BLaER1 treated with 17β-estradiol and CSF1 and Interleukin-3, amounts not matched to agents 10 nM and 100 nM (cell line): Measurements from ENCODE around the gene LAT.

Experiments
- H3K27ac ChIP-seq, 11 experiments: shearing (Covaris generic); formaldehyde crosslinking; 2 replicates each; pipeline ENCODE4 v1.8.1; 2022
- H3K27me3 ChIP-seq, 11 experiments: shearing (Covaris generic); formaldehyde crosslinking; 2 replicates each; pipeline ENCODE4 v1.8.1; 2022
- H3K36me3 ChIP-seq, 11 experiments: shearing (Covaris generic); formaldehyde crosslinking; 2 replicates each; pipeline ENCODE4 v1.8.1; 2022
- H3K4me1 ChIP-seq, 10 experiments: shearing (Covaris generic); formaldehyde crosslinking; 2 replicates each; pipeline ENCODE4 v1.8.1; 2022
- H3K4me2 ChIP-seq, 11 experiments: shearing (Covaris generic); formaldehyde crosslinking; 2 replicates each; pipeline ENCODE4 v1.8.1; 2022
- H3K4me3 ChIP-seq, 10 experiments: shearing (Covaris generic); formaldehyde crosslinking; 2 replicates each; pipeline ENCODE4 v1.8.1; 2022
- H3K9ac ChIP-seq, 11 experiments: shearing (Covaris generic); formaldehyde crosslinking; 2 replicates each; pipeline ENCODE4 v1.8.1; 2022
- H3K9me3 ChIP-seq, 11 experiments: shearing (Covaris generic); formaldehyde crosslinking; replicated peaks in 1 of 11; 2 replicates each; pipeline ENCODE4 v1.8.1; 2022
- H4K20me1 ChIP-seq, 11 experiments: shearing (Covaris generic); formaldehyde crosslinking; 2 replicates each; pipeline ENCODE4 v1.8.1; 2022
- Cebpa-rat ChIP-seq, 11 experiments: shearing (Covaris generic); IDR thresholded peaks; 2 replicates each; pipeline ENCODE4 v1.8.1; 2022

Gene LAT

GRCh38 chr16:29007730-29008593 is 23.1 kb downstream of the LAT start:
- H3K4me3 ChIP-seq = no peak overlapping the region
- 0 out of 22 replicates have a peak overlapping the region, but pooled peaks of 1 of the 11 experiments have one; percentile 7 for H3K9ac ChIP-seq
- no peaks in the 10 kb centered on the region for H3K27me3 ChIP-seq
- peak overlapping the region in 3 of 11 experiments; percentile 49 to 66 (median 54); a peak in 5 of 22 replicates for H3K27ac ChIP-seq
- no peak for TF ChIP-seq Cebpa-rat (IDR thresholded peaks at IDR 0.05)
- no peaks in the 10 kb centered on the region for H3K36me3 ChIP-seq
- no peaks in the 10 kb centered on the region for H4K20me1 ChIP-seq
- H3K9me3 ChIP-seq = no peaks in the 10 kb centered on the region
- peaks cover 20 to 55% (median 26%) of the 10 kb centered on the region in 10 experiments for H3K4me1 ChIP-seq
- peak overlapping the region in 9 of 11 experiments; percentile 5 to 87 (median 68); a peak in 17 of 22 replicates for H3K4me2 ChIP-seq

- no peak for TF ChIP-seq Cebpa-rat (IDR thresholded peaks at IDR 0.05)
- H3K4me1 ChIP-seq = peaks cover 22 to 68% (median 36%) of the 10 kb centered on the region in 10 experiments
- H3K4me3 ChIP-seq = no peak overlapping the region
- no peaks in the 10 kb centered on the region for H3K9me3 ChIP-seq
- H3K27ac ChIP-seq = peak overlapping the region in 4 of 11 experiments; percentile 2 to 66 (median 54); a peak in 8 of 22 replicates
- H3K36me3 ChIP-seq = no peaks in the 10 kb centered on the region
- peak overlapping the region in 4 of 11 experiments; percentile 13 to 50 (median 34); a peak in 2 of 22 replicates for H3K9ac ChIP-seq
- no peaks in the 10 kb centered on the region for H3K27me3 ChIP-seq
- H4K20me1 ChIP-seq = no peaks in the 10 kb centered on the region
- H3K4me2 ChIP-seq = peak overlapping the region; percentile 15 to 87 (median 49); a peak in 20 of 22 replicates
These were observed 24.4 kb downstream of the LAT start for GRCh38 chr16:29009050-29009837.

GRCh38 chr16:29009838-29010166 is 24.9 kb downstream of the LAT start:
- Histone ChIP-seq H4K20me1 (no peaks in the 10 kb centered on the region), H3K4me3 (no peak overlapping the region), H3K36me3 (no peaks in the 10 kb centered on the region), H3K27me3 (no peaks in the 10 kb centered on the region), H3K4me1 (peaks cover 22 to 74% (median 39%) of the 10 kb centered on the region in 10 experiments), H3K9me3 (no peaks in the 10 kb centered on the region), H3K9ac (peak overlapping the region in 3 of 11 experiments; percentile 13 to 50 (median 42); a peak in 1 of 22 replicates), H3K27ac (peak overlapping the region in 3 of 11 experiments; percentile 54 to 66 (median 54); a peak in 6 of 22 replicates), H3K4me2 (peak overlapping the region in 6 of 11 experiments; percentile 25 to 87 (median 72); a peak in 9 of 22 replicates)
- no peak for TF ChIP-seq Cebpa-rat (IDR thresholded peaks at IDR 0.05)

GRCh38 chr16:29011112-29011511 is 26.3 kb downstream of the LAT start:
- no peak for TF ChIP-seq Cebpa-rat (IDR thresholded peaks at IDR 0.05)
- no peak overlapping the region for H3K4me2 ChIP-seq
- no peaks in the 10 kb centered on the region for H3K9me3 ChIP-seq
- no peaks in the 10 kb centered on the region for H3K27me3 ChIP-seq
- peaks cover 22 to 83% (median 40%) of the 10 kb centered on the region in 10 experiments for H3K4me1 ChIP-seq
- H4K20me1 ChIP-seq = no peaks in the 10 kb centered on the region
- no peak overlapping the region for H3K4me3 ChIP-seq
- H3K36me3 ChIP-seq = no peaks in the 10 kb centered on the region
- no peak overlapping the region for H3K27ac ChIP-seq
- H3K9ac ChIP-seq = no peak overlapping the region

DNA sequence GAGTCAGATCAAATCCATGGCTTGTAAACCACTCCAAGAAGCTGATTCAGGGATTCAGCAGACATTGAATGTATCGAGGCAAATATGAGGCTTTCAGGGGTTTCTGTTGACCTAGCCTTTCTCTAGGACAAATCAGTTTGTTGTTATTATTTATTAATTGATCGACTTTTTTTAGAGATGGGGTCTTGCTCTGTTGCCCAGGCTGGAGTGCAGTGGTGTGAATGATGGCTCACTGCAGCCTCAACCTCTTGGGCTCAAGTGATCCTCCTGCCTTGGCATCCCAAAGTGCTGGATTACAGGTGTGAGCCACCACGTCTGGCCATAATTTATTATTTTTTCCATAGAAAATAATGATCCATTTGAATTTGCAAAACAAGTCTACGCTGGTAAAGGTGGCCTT is 27.0 kb downstream of the LAT start:
- Histone ChIP-seq H3K4me1 (peaks cover 22 to 80% (median 40%) of the 10 kb centered on the region in 10 experiments), H3K9me3 (no peaks in the 10 kb centered on the region), H3K9ac (no peak overlapping the region), H3K4me3 (no peak overlapping the region), H3K36me3 (no peaks in the 10 kb centered on the region), H3K27ac (no peak overlapping the region), H4K20me1 (no peaks in the 10 kb centered on the region), H3K4me2 (peak overlapping the region in 4 of 11 experiments; percentile 33 to 62 (median 51); a peak in 4 of 22 replicates), H3K27me3 (no peaks in the 10 kb centered on the region)
- TF ChIP-seq Cebpa-rat (IDR thresholded peaks at IDR 0.05) = no peak

- Histone ChIP-seq H3K27me3 (no peaks in the 10 kb centered on the region), H3K4me1 (peaks cover 17 to 69% (median 31%) of the 10 kb centered on the region in 10 experiments), H4K20me1 (no peaks in the 10 kb centered on the region), H3K9me3 (no peaks in the 10 kb centered on the region), H3K27ac (peak overlapping the region in 7 of 11 experiments; percentile 7 to 70 (median 45); a peak in 10 of 22 replicates), H3K4me3 (no peak overlapping the region), H3K9ac (peak overlapping the region in 1 of 11 experiments; percentile 30; a peak in 1 of 22 replicates), H3K4me2 (peak overlapping the region in 6 of 11 experiments; percentile 3 to 63 (median 39); a peak in 9 of 22 replicates), H3K36me3 (no peaks in the 10 kb centered on the region)
- no peak for TF ChIP-seq Cebpa-rat (IDR thresholded peaks at IDR 0.05)
These were observed 28.2 kb downstream of the LAT start for GRCh38 chr16:29012913-29013553.

DNA sequence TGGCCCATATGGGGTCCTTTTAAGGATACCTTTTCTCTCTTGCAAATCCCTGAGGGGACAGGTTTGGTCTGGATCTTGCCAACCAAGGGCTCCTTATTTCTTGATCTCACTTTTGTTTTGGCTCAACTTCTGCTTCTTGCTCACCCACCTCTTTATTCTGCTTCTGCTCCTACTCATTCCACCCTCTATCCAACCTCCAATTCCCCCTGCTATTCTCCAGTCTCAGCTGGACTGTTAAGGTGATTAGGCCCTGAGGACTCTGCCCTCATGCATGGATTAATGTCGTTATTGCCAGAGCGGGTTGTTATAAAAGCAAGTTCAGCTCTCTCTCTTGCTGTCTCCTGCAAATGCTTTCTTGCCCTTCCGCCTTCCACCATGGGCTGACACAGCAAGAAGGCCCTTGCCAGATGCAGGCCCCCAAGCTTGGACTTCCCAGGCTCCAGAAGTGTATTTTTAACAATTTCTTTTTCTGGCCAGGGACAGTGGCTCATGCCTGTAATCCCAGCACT is 29.8 kb downstream of the LAT start:
- peaks cover 10 to 53% (median 19%) of the 10 kb centered on the region in 10 experiments; a peak in 19 of 20 replicates for H3K4me1 ChIP-seq
- H4K20me1 ChIP-seq = no peaks in the 10 kb centered on the region
- H3K9me3 ChIP-seq = no peaks in the 10 kb centered on the region
- no peak for TF ChIP-seq Cebpa-rat (IDR thresholded peaks at IDR 0.05)
- H3K36me3 ChIP-seq = no peaks in the 10 kb centered on the region
- H3K9ac ChIP-seq = no peak overlapping the region; a peak in 2 of 22 replicates
- peak overlapping the region in 4 of 11 experiments; percentile 23 to 70 (median 40); a peak in 6 of 22 replicates for H3K27ac ChIP-seq
- H3K27me3 ChIP-seq = no peaks in the 10 kb centered on the region
- no peak overlapping the region for H3K4me3 ChIP-seq
- H3K4me2 ChIP-seq = peak overlapping the region in 6 of 11 experiments; percentile 36 to 64 (median 52); a peak in 9 of 22 replicates

GRCh38 chr16:29022196-29022595 is 37.3 kb downstream of the LAT start:
- Histone ChIP-seq H3K36me3 (no peaks in the 10 kb centered on the region), H3K4me3 (no peak overlapping the region), H3K27ac (no peak overlapping the region), H3K27me3 (peaks cover 0 to 11% (median 0%) of the 10 kb centered on the region in 11 experiments; a peak in 3 of 22 replicates), H3K9ac (no peak overlapping the region), H3K4me1 (peaks cover 15 to 87% (median 59%) of the 10 kb centered on the region in 10 experiments), H3K9me3 (no peaks in the 10 kb centered on the region), H3K4me2 (peak overlapping the region in 6 of 11 experiments; percentile 32 to 94 (median 87); a peak in 9 of 22 replicates), H4K20me1 (no peaks in the 10 kb centered on the region)
- no peak; a peak in 1 of 22 replicates for TF ChIP-seq Cebpa-rat (IDR thresholded peaks at IDR 0.05)
